Sigmoid colon (tissue), 4 donors: Measurements from ENCODE around the gene LPAR1.

Experiments
- CTCF ChIP-seq, 4 experiments: fragments of 450-650 bp in 3 of 4; fragments of 200-600 bp in 1 of 4; IDR thresholded peaks; one replicate each; pipeline ENCODE4 v1.5.1; 2016 to 2019; ENCODE audit warnings: antibody characterized with exemption in 4 of 4, mild to moderate bottlenecking in 3 of 4, moderate library complexity in 2 of 4
- EP300 ChIP-seq, 4 donors: sonication (generic); formaldehyde crosslinking; IDR thresholded peaks; one replicate each; pipeline ENCODE4 v1.6.1; 2017; ENCODE audit warnings: antibody characterized with exemption in 4 of 4
- POLR2A ChIP-seq, 2 donors: fragments of 450-650 bp; IDR thresholded peaks; one replicate each; pipeline ENCODE4 v1.6.1; 2016; ENCODE audit warnings: antibody characterized with exemption in 2 of 2, mild to moderate bottlenecking in 2 of 2, moderate library complexity in 2 of 2
- POLR2AphosphoS5 ChIP-seq, 4 donors: sonication (generic); formaldehyde crosslinking; IDR thresholded peaks; one replicate each; pipeline ENCODE4 v1.6.1; 2017; ENCODE audit warnings: antibody characterized with exemption in 4 of 4

DNA sequence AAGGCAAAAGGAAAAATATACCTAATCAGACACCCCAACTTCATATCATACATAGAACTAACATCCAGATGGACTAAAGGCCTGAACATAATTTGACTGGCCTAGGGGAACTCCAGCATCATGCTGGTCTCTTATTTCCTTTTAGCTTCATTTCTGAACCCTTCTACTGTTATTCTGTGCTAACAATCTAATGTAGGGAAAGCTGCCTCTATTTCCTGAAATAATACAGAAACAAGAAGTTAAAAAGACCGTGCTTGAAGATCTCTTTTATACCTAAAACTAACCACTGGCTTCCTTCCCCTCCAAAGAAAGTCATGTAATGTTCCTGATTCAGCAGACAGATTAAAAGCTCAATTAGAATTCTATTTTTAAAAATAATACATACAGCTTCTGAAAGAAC is 36.7 kb downstream of the LPAR1 start:
- no peak for TF ChIP-seq POLR2A (IDR thresholded peaks at IDR 0.05)
- TF ChIP-seq CTCF (IDR thresholded peaks at IDR 0.05) = no peak
- no peak for TF ChIP-seq EP300 (IDR thresholded peaks at IDR 0.05)
- no peak for TF ChIP-seq POLR2AphosphoS5 (IDR thresholded peaks at IDR 0.05)
